KOPT-K1 (cell line): ENCODE measurements around the gene SPSB3.
A peak's percentile ranks its signal among the peaks of the same experiment; 100 is the strongest.

Experiments used
- H3K27ac ChIP-seq: fragments of 200-600 bp; sonication (generic); 2 replicates; pipeline ENCODE4 v1.5.1; 2016; ENCODE audit warnings: antibody characterized with exemption, mild to moderate bottlenecking, low read depth, low read length; ENCODE audit not compliant: poor library complexity, severe bottlenecking
- H3K36me3 ChIP-seq: fragments of 200-600 bp; sonication (generic); 2 replicates; pipeline ENCODE4 v1.5.1; 2017; ENCODE audit warnings: antibody characterized with exemption, mild to moderate bottlenecking, low read length, moderate library complexity; ENCODE audit not compliant: insufficient read depth
- H3K9me3 ChIP-seq: fragments of 200-600 bp; sonication (generic); 2 replicates; pipeline ENCODE4 v1.5.1; 2017; ENCODE audit warnings: antibody characterized with exemption, low read length, mild to moderate bottlenecking; ENCODE audit not compliant: insufficient read depth, poor library complexity, severe bottlenecking

Gene SPSB3

GRCh38 chr16:1787322-1788094, 5.1 kb upstream of the SPSB3 start:
- H3K36me3 ChIP-seq, result peaks cover 76% of the 10 kb centered on the region
- H3K9me3 ChIP-seq, result no peaks in the 10 kb centered on the region
- H3K27ac ChIP-seq, result no peak overlapping the region

- Histone ChIP-seq H3K27ac (no peak overlapping the region), H3K36me3 (peaks cover 70% of the 10 kb centered on the region), H3K9me3 (no peaks in the 10 kb centered on the region)
Observed at GRCh38 chr16:1787056-1787321, 4.6 kb upstream of the SPSB3 start.

GRCh38 chr16:1786242-1787055, 4.1 kb upstream of the SPSB3 start:
- Histone ChIP-seq H3K27ac (no peak overlapping the region), H3K36me3 (peaks cover 66% of the 10 kb centered on the region), H3K9me3 (no peaks in the 10 kb centered on the region)

GRCh38 chr16:1785846-1786170, 3.4 kb upstream of the SPSB3 start:
- peaks cover 61% of the 10 kb centered on the region for H3K36me3 ChIP-seq
- no peaks in the 10 kb centered on the region for H3K9me3 ChIP-seq
- H3K27ac ChIP-seq, result no peak overlapping the region

GRCh38 chr16:1784977-1785845, 2.8 kb upstream of the SPSB3 start:
- Histone ChIP-seq H3K27ac (no peak overlapping the region), H3K9me3 (no peaks in the 10 kb centered on the region), H3K36me3 (peaks cover 58% of the 10 kb centered on the region)

- Histone ChIP-seq H3K27ac (peak overlapping the region; percentile 64), H3K36me3 (peaks cover 48% of the 10 kb centered on the region), H3K9me3 (no peaks in the 10 kb centered on the region)
Observed at GRCh38 chr16:1781758-1782407, 488 bp downstream of the SPSB3 start.

GRCh38 chr16:1781254-1781653, 1.1 kb downstream of the SPSB3 start:
- no peak overlapping the region for H3K27ac ChIP-seq
- no peaks in the 10 kb centered on the region for H3K9me3 ChIP-seq
- H3K36me3 ChIP-seq, result peaks cover 48% of the 10 kb centered on the region

GRCh38 chr16:1780677-1781072, 1.7 kb downstream of the SPSB3 start:
- H3K36me3 ChIP-seq, result peaks cover 48% of the 10 kb centered on the region
- H3K9me3 ChIP-seq, result no peaks in the 10 kb centered on the region
- no peak overlapping the region for H3K27ac ChIP-seq

- no peak overlapping the region for H3K27ac ChIP-seq
- H3K9me3 ChIP-seq, result no peaks in the 10 kb centered on the region
- peaks cover 47% of the 10 kb centered on the region; the same call in 1 of the 2 replicates for H3K36me3 ChIP-seq
Observed at GRCh38 chr16:1779741-1780676, 2.4 kb downstream of the SPSB3 start.

GRCh38 chr16:1779234-1779701, 3.1 kb downstream of the SPSB3 start:
- Histone ChIP-seq H3K27ac (no peak overlapping the region), H3K9me3 (no peaks in the 10 kb centered on the region), H3K36me3 (peaks cover 43% of the 10 kb centered on the region; the same call in 1 of the 2 replicates)

GRCh38 chr16:1778200-1779179, 3.9 kb downstream of the SPSB3 start:
- H3K9me3 ChIP-seq, result no peaks in the 10 kb centered on the region
- peaks cover 43% of the 10 kb centered on the region; the same call in 1 of the 2 replicates for H3K36me3 ChIP-seq
- H3K27ac ChIP-seq, result no peak overlapping the region

- Histone ChIP-seq H3K9me3 (no peaks in the 10 kb centered on the region), H3K27ac (no peak overlapping the region), H3K36me3 (peaks cover 43% of the 10 kb centered on the region; the same call in 1 of the 2 replicates)
Observed at GRCh38 chr16:1777375-1778199, 4.8 kb downstream of the SPSB3 start.
